ENCODE data around the gene TSPAN11. TPM values are rescaled to one million over a fixed set of nuclear protein-coding genes. Genes with fewer than 3 reads are reported as not detected.

The TSPAN11 gene
- total RNA-seq, 1 experiment from 2014 or later: not detected

GRCh38 chr12:30934811-30935210 is 8.3 kb downstream of the TSPAN11 start:
- no peaks in the 10 kb centered on the region for H3K36me3 Mint-ChIP-seq (ENCODE audit: insufficient read depth, unreplicated experiment)
- BruUV-seq (replicated peaks): no TSS peak
- Histone ChIP-seq H3K9me3 (no peaks in the 10 kb centered on the region), H3K4me1 (no peaks in the 10 kb centered on the region), H3K36me3 (ENCODE audit: control insufficient read depth, insufficient read depth, low read length) (no peaks in the 10 kb centered on the region), H3K27me3 (replicated peaks; ENCODE audit: control insufficient read depth, insufficient read depth, low read length) (peaks cover 2% of the 10 kb centered on the region), H3K4me3 (ENCODE audit: low read depth, low read length) (no peak overlapping the region)
- no peak for TF ChIP-seq CTCF (IDR thresholded peaks at IDR 0.05; ENCODE audit: insufficient read depth in 1 of 2, low read depth in 1 of 2, low read length in 1 of 2, severe bottlenecking in 1 of 2, unreplicated experiment in 1 of 2)
- H3K9me3 Mint-ChIP-seq (ENCODE audit: unreplicated experiment): no peaks in the 10 kb centered on the region
- no peak overlapping the region for H3K27ac Mint-ChIP-seq (ENCODE audit: unreplicated experiment)
- DNase-seq: no peak
- H3K4me1 Mint-ChIP-seq (ENCODE audit: low read depth, unreplicated experiment): no peaks in the 10 kb centered on the region
- ChIA-PET POLR2A (no interaction called here), CTCF (interaction anchor here (1.1 kb wide), 2 partner anchors 51 to 55 kb away, joined by 3 read pairs; no protein-coding TSS in a partner anchor)
- no peak overlapping the region for H3K4me3 Mint-ChIP-seq (ENCODE audit: unreplicated experiment)
- peaks cover 28% of the 10 kb centered on the region for H3K27me3 Mint-ChIP-seq (ENCODE audit: insufficient read depth, unreplicated experiment)
- intact Hi-C loops (cut with micrococcal nuclease; ENCODE audit: unreplicated experiment): no loop called here

DNA sequence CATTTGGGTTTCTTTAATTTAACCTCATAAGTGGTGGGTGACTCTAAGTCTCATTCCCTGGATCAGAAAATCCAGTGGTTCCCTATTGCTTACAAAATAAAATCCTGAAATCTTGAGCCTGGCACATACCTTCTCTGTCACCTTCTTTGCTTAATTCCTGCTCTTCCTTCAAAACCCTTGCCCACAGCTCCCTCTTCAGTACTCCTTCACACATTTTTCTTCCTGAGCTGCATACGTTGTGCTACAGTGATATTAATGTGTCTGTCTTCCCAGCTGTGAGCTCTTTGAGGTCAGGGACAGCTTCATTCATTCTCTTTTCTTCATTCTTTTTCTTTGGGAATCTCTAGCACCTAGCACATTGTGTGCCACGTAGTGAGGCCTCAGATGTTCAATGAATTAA is 9.5 kb downstream of the TSPAN11 start:
- no TSS peak for BruUV-seq (replicated peaks)
- H3K27ac Mint-ChIP-seq (ENCODE audit: unreplicated experiment): no peak overlapping the region
- no peak overlapping the region for H3K4me3 Mint-ChIP-seq (ENCODE audit: unreplicated experiment)
- H3K27me3 Mint-ChIP-seq (ENCODE audit: insufficient read depth, unreplicated experiment): peaks cover 23% of the 10 kb centered on the region
- Histone ChIP-seq H3K27me3 (replicated peaks; ENCODE audit: control insufficient read depth, insufficient read depth, low read length) (no peaks in the 10 kb centered on the region; the same call in 1 of the 2 replicates), H3K36me3 (ENCODE audit: control insufficient read depth, insufficient read depth, low read length) (no peaks in the 10 kb centered on the region), H3K9me3 (no peaks in the 10 kb centered on the region), H3K4me3 (ENCODE audit: low read depth, low read length) (no peak overlapping the region), H3K4me1 (no peaks in the 10 kb centered on the region)
- no peak for DNase-seq
- CTCF ChIA-PET: interaction anchor here (1.0 kb wide), 1 partner anchor 85 kb away, joined by 4 read pairs; no protein-coding TSS in a partner anchor
- no peaks in the 10 kb centered on the region for H3K36me3 Mint-ChIP-seq (ENCODE audit: insufficient read depth, unreplicated experiment)
- H3K9me3 Mint-ChIP-seq (ENCODE audit: unreplicated experiment): no peaks in the 10 kb centered on the region
- H3K4me1 Mint-ChIP-seq (ENCODE audit: low read depth, unreplicated experiment): no peaks in the 10 kb centered on the region
- no peak for TF ChIP-seq CTCF (IDR thresholded peaks at IDR 0.05; ENCODE audit: insufficient read depth in 1 of 2, low read depth in 1 of 2, low read length in 1 of 2, severe bottlenecking in 1 of 2, unreplicated experiment in 1 of 2)
- POLR2A ChIA-PET: no interaction called here
- intact Hi-C loops (cut with micrococcal nuclease; ENCODE audit: unreplicated experiment): no loop called here

- no peaks in the 10 kb centered on the region for H3K4me1 Mint-ChIP-seq (ENCODE audit: low read depth, unreplicated experiment)
- no peaks in the 10 kb centered on the region for H3K36me3 ChIP-seq (ENCODE audit: control insufficient read depth, insufficient read depth, low read length)
- no peak overlapping the region for H3K27ac Mint-ChIP-seq (ENCODE audit: unreplicated experiment)
- intact Hi-C loops (cut with micrococcal nuclease; ENCODE audit: unreplicated experiment): no loop called here
- no peak overlapping the region for H3K4me3 Mint-ChIP-seq (ENCODE audit: unreplicated experiment)
- no peaks in the 10 kb centered on the region for H3K9me3 Mint-ChIP-seq (ENCODE audit: unreplicated experiment)
- CTCF ChIA-PET: no interaction called here
- H3K4me1 ChIP-seq: no peaks in the 10 kb centered on the region
- TF ChIP-seq CTCF (IDR thresholded peaks at IDR 0.05; ENCODE audit: insufficient read depth in 1 of 2, low read depth in 1 of 2, low read length in 1 of 2, severe bottlenecking in 1 of 2, unreplicated experiment in 1 of 2): no peak
- no peak overlapping the region for H3K4me3 ChIP-seq (ENCODE audit: low read depth, low read length)
- H3K9me3 ChIP-seq: no peaks in the 10 kb centered on the region
- no TSS peak for BruUV-seq (replicated peaks)
- H3K36me3 Mint-ChIP-seq (ENCODE audit: insufficient read depth, unreplicated experiment): no peaks in the 10 kb centered on the region
- H3K27me3 Mint-ChIP-seq (ENCODE audit: insufficient read depth, unreplicated experiment): peaks cover 17% of the 10 kb centered on the region
- POLR2A ChIA-PET: no interaction called here
- no peaks in the 10 kb centered on the region; the same call in 1 of the 2 replicates for H3K27me3 ChIP-seq (replicated peaks; ENCODE audit: control insufficient read depth, insufficient read depth, low read length)
- DNase-seq: no peak
Observed at GRCh38 chr12:30939234-30939633, 12.7 kb downstream of the TSPAN11 start.
